Measurements from ENCODE around the gene RAB40B.

DNA sequence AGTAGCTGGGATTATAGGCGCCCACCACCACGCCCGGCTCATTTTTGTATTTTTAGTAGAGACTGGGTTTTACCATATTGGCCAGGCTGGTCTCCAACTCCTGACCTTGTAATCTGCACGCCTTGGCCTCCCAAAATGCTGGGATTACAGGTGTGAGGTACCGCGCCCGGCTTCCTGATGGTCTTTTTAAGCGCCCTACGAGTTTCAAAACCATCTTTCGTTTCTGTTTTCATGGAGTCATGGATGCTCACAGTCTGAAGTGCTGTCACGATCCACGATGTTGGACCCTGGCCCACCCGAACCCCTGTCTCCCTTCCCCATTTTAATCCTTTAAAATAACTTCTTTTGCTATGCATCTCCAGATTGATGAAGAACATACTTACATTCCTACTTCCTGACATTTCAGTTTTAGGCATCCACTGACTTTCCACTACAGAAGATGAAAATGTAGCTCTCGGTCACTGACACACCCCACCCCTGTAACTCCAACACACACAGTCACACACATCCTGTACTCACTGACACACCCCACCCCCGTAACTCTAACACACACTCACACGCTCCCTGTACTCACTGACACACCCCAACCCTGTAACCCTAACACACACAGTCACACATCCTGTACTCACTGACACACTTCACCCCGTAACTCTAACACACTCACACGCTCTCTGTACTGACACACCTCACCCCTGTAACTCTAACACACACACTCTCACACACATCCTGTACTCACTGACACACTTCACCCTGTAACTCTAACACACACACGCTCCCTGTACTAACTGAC, 27.6 kb downstream of the RAB40B start:
- TF ChIP-seq CTCF (optimal IDR thresholded peaks at IDR 0.05 in 1 of 3, IDR thresholded peaks at IDR 0.05 in 1 of 3, conservative IDR thresholded peaks at IDR 0.05 in 1 of 3; ENCODE audit: extremely low read depth in 1 of 3, insufficient read depth in 2 of 3, low read length in 3 of 3), result no peak
- no peak for TF ChIP-seq EZH2 (IDR thresholded peaks at IDR 0.05; ENCODE audit: low read length)
